GM10847 (cell line): ENCODE results near the gene MLLT3.

ENCODE experiments used
- POLR2A ChIP-seq: IDR thresholded peaks from 2 replicates; pipeline ENCODE4 v1.6.1; 2011; ENCODE audit not compliant: insufficient read length; ENCODE audit errors: extremely low read depth

The MLLT3 gene

DNA sequence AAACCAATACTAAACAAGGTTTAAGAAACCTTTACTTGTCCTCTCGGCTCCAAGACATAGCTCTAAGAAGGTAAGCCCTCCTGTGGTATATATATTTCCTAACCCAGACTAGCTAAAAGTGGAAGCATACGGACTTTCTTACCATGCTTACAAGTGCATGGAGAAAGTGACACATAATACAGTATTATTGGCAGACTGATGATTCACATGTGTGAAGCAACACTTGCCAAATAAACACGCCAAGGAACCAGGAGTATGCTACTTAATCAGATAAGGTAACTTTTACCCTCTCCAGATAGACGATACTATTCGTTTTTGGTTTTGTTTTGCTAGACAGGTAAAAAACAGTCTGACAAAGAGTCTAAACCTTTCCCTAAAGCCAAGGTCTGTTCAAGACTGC, 264.1 kb downstream of the MLLT3 start:
- TF ChIP-seq POLR2A: no peak

DNA sequence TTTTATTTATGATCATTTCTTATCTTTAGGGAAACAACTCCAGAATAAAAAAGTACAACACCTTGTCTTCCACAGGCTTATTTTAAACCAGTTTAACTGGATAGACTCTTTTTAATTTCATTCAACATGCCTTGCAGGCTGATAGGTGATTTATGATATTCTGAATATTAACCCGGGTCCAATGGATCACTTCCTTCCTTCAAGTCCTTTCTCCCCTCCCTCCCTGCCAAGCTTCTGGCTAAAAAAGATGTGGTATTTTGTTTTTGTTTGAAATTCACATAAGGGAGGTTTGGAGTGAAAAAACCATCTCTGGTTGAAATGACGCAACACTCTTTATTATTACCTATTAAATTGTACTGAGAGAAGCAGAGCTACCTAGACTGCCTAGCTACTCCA, 265.3 kb downstream of the MLLT3 start:
- TF ChIP-seq POLR2A: no peak

DNA sequence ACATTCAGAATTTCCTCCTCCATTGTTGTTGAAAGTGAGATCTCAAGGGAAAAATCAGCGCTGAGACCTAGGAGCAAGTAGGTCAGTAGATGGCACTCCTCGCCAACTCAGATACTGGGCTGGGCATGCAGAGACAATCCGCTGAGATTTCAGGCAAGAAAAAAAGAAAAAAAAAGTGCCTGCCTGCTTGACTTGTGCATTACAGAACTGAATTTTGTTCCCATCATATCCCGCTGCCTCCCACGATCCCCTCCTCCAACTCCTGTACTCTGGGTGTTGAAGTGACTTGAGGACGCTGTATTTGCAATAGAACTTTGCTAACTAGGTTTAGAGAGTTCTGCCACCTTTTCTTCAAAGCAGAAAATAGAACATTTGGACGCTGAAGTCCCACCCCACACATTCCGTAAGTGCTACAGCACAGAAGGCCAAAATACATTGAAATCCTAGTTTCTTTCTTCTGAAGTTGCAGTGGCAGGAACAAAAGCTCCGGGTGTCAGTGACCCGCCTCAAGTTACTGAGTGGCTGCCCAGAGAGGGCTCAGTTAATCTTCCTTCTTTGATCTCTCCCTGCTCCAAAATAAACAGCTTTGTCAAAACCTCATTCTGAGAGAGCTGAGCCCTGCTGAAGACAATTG, 265.8 kb downstream of the MLLT3 start:
- TF ChIP-seq POLR2A: no peak

DNA sequence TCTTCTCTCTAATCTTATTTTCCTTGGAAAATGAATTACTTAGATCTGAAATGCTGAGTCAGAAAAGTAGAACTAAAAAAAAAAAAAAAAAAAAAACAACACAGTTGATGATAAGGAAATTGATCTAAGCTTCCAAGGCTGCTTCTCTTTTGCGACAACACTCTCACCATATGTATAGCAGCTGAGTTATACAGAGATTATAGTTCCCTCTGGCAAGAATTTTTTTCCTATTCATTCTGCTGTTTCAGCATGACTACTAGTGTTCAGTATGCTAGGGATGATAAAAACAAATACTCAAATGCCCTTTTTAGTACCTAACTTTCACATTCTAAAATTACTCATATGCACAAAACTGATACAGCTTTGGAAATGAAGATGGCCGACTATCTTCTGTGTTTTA, 267.3 kb downstream of the MLLT3 start:
- no peak for TF ChIP-seq POLR2A

DNA sequence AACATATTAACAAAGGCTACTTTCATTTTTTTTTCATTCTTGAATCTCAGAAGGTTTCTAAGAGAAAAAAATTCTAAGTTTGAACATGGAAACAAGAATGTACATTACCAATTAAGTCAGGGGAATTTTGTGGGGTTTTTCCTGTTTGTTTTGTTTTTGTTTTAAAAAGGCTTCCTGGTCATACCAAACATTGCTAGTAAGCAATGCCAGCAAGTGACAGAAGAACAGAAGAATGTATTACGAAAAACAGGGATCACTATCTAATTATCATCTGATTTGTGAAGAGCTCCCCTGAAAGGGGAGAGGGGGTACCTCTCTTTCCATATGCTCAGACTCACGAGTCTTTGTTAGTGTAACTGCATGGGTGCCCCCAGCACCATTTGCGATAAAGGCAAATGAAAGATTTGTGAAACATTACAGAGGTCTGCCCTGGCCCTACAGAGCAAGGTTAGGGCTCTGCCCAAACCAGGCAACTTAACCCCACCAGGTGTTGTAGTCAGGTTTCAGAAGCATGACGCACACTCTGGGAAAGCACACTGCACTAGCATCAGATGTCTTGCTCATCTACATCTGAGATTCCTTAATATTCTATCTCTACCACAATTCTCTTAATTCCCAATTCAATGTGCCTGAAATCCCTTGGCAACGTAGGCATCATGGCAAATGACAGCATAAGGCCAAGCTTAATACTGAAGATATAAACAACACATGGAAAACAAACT, 268.2 kb downstream of the MLLT3 start:
- TF ChIP-seq POLR2A: no peak

DNA sequence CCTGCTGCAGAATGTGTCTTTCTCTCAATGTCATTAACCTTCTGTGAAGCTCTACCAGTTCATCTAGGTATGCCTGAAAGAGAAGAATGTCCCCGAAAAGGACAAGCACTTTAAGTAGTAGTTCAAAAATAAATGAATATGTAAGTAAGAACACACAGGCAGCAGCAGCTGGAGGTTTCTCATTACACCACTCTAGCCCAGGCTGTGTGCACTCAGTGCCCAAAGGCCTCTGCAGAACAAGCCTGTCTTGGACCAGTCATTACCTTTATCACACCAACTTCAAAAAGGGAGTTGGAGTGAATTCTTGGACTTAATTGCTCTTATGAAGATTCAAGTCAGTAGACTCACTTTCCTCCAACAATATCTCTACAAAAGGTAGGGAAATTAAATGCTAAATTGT, 268.8 kb downstream of the MLLT3 start:
- TF ChIP-seq POLR2A: no peak

DNA sequence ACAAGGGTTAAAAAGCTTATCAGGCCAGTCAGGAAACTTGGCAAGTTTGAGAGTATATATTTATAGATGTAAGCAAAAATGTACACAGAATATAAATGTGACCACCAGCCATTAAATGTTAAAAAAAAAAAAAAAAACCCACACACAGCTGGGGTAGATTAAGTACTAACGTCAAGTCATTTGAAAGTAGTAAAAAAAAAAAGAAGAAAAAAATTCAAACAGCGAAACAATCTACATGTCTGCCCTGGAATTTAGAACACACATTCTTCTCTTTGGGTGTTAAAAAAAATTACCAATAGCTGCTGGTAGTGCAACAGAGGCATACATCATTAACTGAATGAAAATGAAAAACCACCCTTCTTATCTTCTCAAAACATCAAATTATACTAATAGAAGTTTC, 269.7 kb downstream of the MLLT3 start:
- TF ChIP-seq POLR2A: no peak

DNA sequence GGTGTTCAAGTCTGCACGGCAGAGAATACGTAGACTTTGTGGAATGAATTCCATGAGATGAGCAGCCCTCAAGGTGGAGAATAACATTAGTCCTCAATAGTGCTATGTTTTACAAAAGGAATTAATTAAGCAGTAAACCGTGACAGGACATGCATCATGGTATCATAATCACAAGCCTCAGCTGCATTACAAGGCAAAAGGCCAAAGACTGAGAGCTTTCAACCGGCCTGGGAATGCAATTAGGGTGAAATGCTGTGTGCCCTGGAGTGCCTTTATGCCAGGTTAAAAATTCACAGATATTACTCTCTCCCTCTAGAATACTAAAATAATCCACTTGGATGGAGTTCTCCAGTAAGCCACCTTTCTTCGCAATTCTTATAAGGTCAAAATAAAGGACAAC, 270.6 kb downstream of the MLLT3 start:
- TF ChIP-seq POLR2A: no peak

DNA sequence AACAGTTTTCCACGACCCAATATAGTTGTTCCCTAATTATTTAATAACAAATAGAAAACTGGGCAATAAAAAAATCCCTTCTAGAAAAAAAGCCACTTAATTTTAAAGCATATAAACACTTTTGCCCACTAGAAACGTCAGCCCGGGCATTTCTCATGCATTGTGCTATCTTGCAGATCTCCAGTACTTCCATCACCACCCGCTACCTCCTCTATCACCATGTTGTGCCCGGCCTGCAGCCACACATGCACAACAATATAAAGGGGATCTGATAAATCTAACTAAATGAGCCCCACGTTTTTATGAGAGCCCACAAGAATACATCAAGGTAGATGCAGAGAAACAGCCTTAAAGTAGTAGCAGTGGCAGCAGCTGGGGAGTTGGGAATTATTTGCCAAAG, 272.7 kb downstream of the MLLT3 start:
- TF ChIP-seq POLR2A: no peak

DNA sequence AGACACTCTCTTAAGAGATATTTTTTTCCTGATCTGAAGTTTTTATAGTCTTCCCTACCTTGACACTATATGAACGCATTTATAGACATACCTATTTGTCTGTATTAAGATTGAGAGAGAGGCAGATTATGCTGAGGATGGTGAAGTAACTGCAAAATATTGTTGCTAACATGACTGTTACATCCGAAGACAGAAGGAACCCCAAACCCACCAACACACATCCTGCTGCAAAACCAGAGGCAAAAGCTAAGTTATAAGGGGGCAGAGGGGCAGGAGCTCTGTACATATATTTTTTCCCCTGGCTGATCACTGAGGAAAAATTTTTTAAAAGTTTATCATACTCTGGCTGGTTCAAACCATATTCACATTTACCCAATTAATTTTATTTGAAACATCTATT, 279.0 kb downstream of the MLLT3 start:
- no peak for TF ChIP-seq POLR2A

DNA sequence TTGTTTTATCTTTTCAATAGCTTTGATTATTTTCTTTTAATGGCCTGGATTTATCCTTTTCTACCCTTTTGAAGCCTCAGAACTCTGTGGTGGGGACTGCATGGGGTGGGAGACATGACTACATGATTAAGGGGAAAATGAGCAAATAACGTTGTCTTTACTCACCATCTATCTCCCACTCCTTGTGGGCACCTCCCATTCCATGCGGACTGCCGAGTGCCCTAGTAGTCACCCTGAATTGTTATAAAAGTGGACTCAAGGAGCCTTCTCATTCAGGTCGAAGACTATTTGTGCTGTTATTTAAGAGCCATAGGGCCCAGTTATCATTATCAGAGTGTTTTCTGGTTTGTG, 281.8 kb downstream of the MLLT3 start:
- no peak for TF ChIP-seq POLR2A

DNA sequence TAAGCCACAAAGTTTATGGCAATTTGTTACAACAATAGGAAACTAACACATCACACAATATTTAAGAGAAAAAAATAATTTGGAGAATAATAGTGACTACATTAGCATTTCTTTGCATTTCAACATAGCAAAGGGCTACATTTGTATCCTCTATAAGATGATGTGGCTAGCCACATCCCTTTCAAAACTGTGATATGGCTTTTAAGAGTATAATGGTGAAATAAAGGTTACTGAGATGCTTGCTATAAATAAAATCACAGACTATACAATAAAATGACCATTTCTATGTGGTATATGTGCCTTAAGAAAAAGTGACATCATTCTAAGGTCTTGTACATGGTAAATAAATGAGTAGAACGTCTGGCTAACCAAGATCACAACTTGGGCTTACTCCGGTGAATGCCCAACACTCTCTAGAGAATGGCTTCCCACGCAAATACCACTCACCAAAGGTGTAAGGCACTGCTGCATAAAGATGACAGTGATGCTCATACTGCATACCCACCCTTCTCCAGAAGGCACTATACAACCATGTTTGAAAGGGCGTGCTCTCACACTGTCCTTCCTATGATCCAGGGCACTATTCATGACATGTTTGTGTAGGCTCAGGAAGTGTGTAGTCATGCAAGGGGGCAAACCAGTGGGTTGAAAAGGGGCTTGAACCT, 286.5 kb downstream of the MLLT3 start:
- TF ChIP-seq POLR2A: no peak

DNA sequence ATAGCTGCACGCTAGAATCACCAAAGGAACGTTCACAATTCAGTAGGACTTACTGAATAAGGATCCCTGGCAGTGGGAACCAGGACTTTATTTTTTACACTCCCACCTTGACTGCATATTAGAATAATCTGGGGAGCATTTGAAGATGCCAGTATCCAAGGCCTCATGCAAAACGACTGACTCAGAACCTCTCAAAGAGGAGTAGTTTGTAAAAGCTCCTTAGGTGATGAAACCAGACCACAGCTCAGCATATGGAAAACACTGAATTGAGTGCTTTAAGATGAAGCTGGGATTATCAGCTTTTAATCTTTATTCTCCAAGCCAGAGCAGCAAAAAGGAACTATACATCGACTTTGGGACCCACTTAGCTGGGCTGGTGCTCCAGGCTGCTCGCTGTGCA, 288.3 kb downstream of the MLLT3 start:
- TF ChIP-seq POLR2A: no peak

DNA sequence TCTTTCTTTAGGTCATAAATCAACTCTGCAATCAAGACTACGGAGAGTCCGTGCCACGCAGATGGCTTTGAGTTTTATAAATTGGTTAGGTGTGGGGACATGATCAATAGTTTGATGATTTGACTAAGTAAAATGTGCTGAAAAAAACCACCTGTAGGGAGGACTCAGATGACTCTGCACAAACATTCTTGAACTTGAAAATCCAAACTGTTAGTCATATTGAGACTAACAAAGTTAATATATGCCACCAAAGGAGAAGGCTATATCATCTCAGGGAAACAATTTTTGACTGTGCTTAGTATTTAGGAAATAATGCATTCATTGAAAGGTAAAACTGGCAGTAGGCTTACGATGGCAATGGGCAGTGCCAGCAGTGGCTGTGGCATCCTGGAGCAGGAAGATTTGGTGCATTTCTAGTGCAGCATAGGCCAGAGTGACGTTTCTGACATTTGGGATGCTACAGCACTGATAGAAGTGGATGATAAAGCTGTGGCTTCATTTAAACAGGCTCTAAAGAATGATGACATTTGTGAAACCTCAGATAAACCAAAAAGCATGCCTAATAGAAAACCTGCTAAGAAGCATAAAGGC, 291.1 kb downstream of the MLLT3 start:
- TF ChIP-seq POLR2A: no peak

DNA sequence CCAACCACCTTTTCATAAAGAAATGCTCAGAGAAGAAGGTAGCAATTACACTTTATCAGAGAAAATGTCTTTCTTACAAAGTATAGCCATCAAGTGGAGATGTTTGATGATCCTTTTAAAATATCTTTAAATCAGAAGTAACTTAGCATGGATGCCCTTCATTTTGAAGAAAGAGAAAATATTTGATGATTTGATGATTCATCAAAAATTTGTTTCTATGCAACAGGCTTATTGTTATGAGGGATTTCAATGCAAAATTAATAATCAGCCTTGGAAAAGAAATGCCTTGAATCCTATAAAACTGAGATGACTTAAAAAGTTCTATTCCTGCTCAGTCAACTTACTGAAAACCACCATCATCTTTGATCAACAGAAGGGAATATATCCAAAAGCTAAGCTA, 291.6 kb downstream of the MLLT3 start:
- TF ChIP-seq POLR2A: no peak

DNA sequence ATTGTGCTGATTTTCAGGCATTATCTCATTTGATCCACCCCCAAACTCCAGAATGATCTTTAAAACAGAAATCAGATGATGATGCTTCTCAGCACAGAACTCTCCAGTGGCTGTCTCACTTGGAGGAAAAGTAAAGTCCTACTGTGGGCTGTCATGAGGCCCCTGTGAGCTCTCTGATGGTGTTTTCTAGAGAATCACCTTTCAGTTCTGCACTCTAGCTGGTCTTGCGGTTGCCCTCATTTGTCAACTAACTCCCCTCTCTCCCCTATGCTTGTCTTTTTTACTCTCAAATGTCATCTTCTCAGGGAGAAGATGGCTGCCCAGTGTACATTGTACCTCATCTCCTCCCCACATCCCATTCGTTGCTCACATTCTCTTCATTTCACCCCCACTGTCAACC, 295.8 kb downstream of the MLLT3 start:
- no peak for TF ChIP-seq POLR2A
